HEK293 (cell line): ENCODE data around the gene GORAB.

Source experiments
- YY1 ChIP-seq: fragments of 450-650 bp; formaldehyde crosslinking; IDR thresholded peaks from 2 replicates; pipeline ENCODE4 v1.5.1; 2018; ENCODE audit warnings: missing biosample characterization, missing genetic modification characterization
- ZBTB1 ChIP-seq: fragments of 450-650 bp; formaldehyde crosslinking; IDR thresholded peaks from 2 replicates; pipeline ENCODE4 v1.5.1; 2016; ENCODE audit warnings: missing biosample characterization, missing genetic modification characterization
- ZBTB17 ChIP-seq: fragments of 450-650 bp; formaldehyde crosslinking; IDR thresholded peaks from 2 replicates; pipeline ENCODE4 v1.5.1; 2016; ENCODE audit warnings: missing biosample characterization, missing genetic modification characterization
- ZBTB7A ChIP-seq: fragments of 450-650 bp; formaldehyde crosslinking; IDR thresholded peaks from 2 replicates; pipeline ENCODE4 v1.5.1; 2016; ENCODE audit warnings: low read depth, missing biosample characterization, missing genetic modification characterization
- ZNF174 ChIP-seq: fragments of 450-650 bp; formaldehyde crosslinking; IDR thresholded peaks from 2 replicates; pipeline ENCODE4 v1.5.0; 2017; ENCODE audit warnings: missing biosample characterization, mild to moderate bottlenecking, missing genetic modification characterization
- ZNF239 ChIP-seq: fragments of 450-650 bp; formaldehyde crosslinking; IDR thresholded peaks from 2 replicates; pipeline ENCODE4 v1.5.1; 2016; ENCODE audit warnings: missing biosample characterization, missing genetic modification characterization
- ZNF24 ChIP-seq: fragments of 450-650 bp; formaldehyde crosslinking; IDR thresholded peaks from 2 replicates; pipeline ENCODE4 v1.5.1; 2016; ENCODE audit warnings: missing biosample characterization, missing genetic modification characterization
- ZNF324 ChIP-seq: fragments of 450-650 bp; formaldehyde crosslinking; IDR thresholded peaks from 2 replicates; pipeline ENCODE4 v1.5.1; 2016; ENCODE audit warnings: missing biosample characterization, missing genetic modification characterization
- ZNF341 ChIP-seq: fragments of 450-650 bp; formaldehyde crosslinking; IDR thresholded peaks from 2 replicates; pipeline ENCODE4; 2016; ENCODE audit warnings: low read depth, missing biosample characterization, missing genetic modification characterization
- ZSCAN23 ChIP-seq: fragments of 450-650 bp; formaldehyde crosslinking; IDR thresholded peaks from 2 replicates; pipeline ENCODE4 v1.5.1; 2016; ENCODE audit warnings: missing biosample characterization, missing genetic modification characterization
- TF ChIP-seq, protein P1 (sequence below): fragments of 450-650 bp; formaldehyde crosslinking; IDR thresholded peaks from 2 replicates; pipeline ENCODE4 v1.5.1; 2016; ENCODE audit warnings: missing biosample characterization, missing genetic modification characterization
- TF ChIP-seq, protein P2 (sequence below): fragments of 450-650 bp; formaldehyde crosslinking; IDR thresholded peaks from 2 replicates; pipeline ENCODE4 v1.5.1; 2016; ENCODE audit warnings: missing biosample characterization, missing genetic modification characterization
- TF ChIP-seq, protein P3 (sequence below): fragments of 450-650 bp; formaldehyde crosslinking; IDR thresholded peaks from 2 replicates; pipeline ENCODE4 v1.5.1; 2016; ENCODE audit warnings: missing biosample characterization, missing genetic modification characterization
- TF ChIP-seq, protein P4 (sequence below): fragments of 450-650 bp; formaldehyde crosslinking; IDR thresholded peaks from 2 replicates; pipeline ENCODE4 v1.5.1; 2016; ENCODE audit warnings: missing biosample characterization, missing genetic modification characterization

DNA sequence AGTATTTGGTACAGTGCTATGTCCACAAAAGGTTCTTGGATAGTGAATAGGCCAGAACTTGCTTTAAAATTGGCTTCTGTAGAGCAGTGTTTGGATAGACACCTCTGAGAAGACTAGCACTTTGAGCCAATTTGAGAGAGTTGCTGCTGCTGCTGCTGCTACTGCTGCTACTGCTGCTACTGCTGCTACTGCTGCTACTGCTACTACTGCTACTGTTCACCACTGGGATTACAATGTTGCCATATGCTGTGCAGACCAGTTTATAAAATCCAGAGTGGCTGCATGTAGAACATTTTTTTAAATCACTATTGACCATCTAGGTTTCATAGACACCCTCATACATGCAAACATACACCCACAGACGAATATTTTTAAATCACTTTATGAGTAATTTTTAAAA lies 15.3 kb downstream of the GORAB start:
- TF ChIP-seq ZNF324 (tag by site-specific recombination) (no peak), ZBTB1 (tag by site-specific recombination) (no peak), ZNF174 (tag by site-specific recombination) (no peak), ZNF341 (tag by site-specific recombination) (no peak), ZNF24 (tag by site-specific recombination) (no peak), ZNF239 (tag by site-specific recombination) (no peak), YY1 (tag by site-specific recombination) (no peak), ZSCAN23 (tag by site-specific recombination) (no peak), ZBTB7A (tag by site-specific recombination) (no peak), ZBTB17 (no peak)
- TF ChIP-seq, protein P1, sequence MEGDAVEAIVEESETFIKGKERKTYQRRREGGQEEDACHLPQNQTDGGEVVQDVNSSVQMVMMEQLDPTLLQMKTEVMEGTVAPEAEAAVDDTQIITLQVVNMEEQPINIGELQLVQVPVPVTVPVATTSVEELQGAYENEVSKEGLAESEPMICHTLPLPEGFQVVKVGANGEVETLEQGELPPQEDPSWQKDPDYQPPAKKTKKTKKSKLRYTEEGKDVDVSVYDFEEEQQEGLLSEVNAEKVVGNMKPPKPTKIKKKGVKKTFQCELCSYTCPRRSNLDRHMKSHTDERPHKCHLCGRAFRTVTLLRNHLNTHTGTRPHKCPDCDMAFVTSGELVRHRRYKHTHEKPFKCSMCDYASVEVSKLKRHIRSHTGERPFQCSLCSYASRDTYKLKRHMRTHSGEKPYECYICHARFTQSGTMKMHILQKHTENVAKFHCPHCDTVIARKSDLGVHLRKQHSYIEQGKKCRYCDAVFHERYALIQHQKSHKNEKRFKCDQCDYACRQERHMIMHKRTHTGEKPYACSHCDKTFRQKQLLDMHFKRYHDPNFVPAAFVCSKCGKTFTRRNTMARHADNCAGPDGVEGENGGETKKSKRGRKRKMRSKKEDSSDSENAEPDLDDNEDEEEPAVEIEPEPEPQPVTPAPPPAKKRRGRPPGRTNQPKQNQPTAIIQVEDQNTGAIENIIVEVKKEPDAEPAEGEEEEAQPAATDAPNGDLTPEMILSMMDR (tag by site-specific recombination) = no peak
- TF ChIP-seq, protein P2, sequence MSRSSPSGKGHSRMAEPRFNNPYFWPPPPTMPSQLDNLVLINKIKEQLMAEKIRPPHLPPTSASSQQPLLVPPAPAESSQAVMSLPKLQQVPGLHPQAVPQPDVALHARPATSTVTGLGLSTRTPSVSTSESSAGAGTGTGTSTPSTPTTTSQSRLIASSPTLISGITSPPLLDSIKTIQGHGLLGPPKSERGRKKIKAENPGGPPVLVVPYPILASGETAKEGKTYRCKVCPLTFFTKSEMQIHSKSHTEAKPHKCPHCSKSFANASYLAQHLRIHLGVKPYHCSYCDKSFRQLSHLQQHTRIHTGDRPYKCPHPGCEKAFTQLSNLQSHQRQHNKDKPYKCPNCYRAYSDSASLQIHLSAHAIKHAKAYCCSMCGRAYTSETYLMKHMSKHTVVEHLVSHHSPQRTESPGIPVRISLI (tag by site-specific recombination) = no peak
- TF ChIP-seq, protein P3, sequence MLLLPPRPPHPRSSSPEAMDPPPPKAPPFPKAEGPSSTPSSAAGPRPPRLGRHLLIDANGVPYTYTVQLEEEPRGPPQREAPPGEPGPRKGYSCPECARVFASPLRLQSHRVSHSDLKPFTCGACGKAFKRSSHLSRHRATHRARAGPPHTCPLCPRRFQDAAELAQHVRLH = no peak
- TF ChIP-seq, protein P4, sequence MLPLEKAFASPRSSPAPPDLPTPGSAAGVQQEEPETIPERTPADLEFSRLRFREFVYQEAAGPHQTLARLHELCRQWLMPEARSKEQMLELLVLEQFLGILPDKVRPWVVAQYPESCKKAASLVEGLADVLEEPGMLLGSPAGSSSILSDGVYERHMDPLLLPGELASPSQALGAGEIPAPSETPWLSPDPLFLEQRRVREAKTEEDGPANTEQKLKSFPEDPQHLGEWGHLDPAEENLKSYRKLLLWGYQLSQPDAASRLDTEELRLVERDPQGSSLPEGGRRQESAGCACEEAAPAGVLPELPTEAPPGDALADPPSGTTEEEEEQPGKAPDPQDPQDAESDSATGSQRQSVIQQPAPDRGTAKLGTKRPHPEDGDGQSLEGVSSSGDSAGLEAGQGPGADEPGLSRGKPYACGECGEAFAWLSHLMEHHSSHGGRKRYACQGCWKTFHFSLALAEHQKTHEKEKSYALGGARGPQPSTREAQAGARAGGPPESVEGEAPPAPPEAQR = no peak
